ENCODE measurements around the gene ZNF41.

ZNF41 gene

GRCh38 chrX:47489507-47490275 is 6.7 kb upstream of the ZNF41 start:
- no peak for DNase-seq

- no peak for DNase-seq
Observed at GRCh38 chrX:47484885-47485284, 1.9 kb upstream of the ZNF41 start.

GRCh38 chrX:47483306-47484268 is 565 bp upstream of the ZNF41 start:
- peak; percentile 26 for DNase-seq

- DNase-seq, result no peak
Observed at GRCh38 chrX:47482065-47482511, 934 bp downstream of the ZNF41 start.

- DNase-seq, result no peak
Observed at GRCh38 chrX:47481160-47481559, 1.9 kb downstream of the ZNF41 start.

- no peak for DNase-seq
Observed at GRCh38 chrX:47480576-47480975, 2.4 kb downstream of the ZNF41 start.

- no peak for DNase-seq
Observed at GRCh38 chrX:47475476-47475875, 7.5 kb downstream of the ZNF41 start.

DNA sequence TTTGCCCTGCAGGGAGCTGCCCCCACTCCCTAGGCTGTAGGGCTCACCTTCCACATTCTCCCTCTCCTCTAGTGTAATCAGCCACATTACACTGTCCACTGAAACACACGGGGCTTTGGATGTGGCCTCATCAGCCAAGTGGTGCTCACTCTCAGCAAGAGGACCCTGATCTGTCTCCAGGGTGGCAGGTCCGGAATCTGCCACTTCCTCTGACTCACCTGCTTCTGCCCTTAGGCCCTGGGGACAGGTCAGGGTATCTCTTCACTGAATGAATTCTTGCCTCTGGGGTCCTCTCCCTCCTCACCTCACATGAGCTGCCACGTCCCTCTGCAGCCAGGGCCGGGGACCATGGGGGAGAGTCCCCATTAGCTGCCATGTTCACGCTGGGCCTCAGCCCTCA is 15.9 kb downstream of the ZNF41 start:
- DNase-seq, result no peak

- no peak for DNase-seq
Observed at GRCh38 chrX:47460561-47460960, 22.5 kb downstream of the ZNF41 start.

DNA sequence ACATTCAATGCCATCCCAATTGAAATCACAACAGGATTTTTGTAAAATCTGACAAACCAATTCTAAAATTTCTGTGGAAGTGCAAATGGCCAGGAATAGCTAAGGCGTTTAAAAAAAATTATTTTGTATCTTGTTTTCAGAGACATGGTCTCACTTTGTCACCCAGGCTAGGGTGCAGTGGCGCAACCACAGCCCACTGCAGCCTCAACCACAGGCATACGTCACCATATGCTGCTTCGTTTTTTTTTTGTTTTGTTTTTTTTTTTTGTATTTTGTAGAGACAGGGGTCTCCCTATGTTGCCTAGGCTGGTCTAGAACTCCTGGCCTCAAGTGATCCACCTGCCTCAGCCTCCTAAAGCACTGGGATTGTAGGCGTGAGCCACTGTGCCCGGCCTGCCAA is 24.5 kb downstream of the ZNF41 start:
- DNase-seq, result no peak

DNA sequence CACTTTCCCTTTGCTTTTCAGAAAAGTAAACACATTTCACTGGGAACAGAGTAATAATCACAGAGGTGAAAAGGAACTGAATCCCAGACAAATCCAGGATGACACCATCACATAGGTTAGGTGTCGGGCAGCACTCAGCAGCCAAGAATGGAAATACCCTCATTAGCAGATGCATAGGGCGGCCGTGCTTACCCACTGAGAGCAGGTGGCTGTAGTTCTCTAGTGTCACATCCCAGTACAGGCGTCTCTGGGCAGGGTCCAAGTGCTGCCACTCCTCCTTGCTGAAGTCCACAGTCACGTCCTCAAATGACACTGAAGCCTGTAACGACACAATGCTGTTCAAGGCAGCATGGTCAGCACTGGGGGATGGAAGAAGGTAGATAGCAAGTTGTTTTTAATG is 26.9 kb downstream of the ZNF41 start:
- DNase-seq, result no peak

DNA sequence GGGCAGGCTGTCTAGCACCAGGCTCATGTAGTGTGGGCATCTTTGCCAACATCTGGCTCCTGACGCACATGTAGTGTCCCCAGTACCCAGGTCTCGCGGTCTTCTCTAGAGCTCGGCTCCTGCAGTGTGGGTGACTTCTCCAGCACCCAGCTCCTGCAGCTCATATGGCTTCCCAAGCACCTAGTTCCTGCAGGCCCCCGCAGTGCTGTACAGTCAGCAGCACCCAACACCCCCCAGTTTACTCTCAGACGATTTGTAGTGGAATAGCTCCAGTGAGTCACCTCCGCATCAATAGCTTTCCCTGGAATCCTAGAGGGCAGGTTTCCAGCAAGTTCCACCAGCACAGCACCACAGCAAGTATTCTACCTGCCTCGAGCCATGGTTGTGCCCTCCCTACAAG is 30.9 kb downstream of the ZNF41 start:
- DNase-seq, result no peak

DNA sequence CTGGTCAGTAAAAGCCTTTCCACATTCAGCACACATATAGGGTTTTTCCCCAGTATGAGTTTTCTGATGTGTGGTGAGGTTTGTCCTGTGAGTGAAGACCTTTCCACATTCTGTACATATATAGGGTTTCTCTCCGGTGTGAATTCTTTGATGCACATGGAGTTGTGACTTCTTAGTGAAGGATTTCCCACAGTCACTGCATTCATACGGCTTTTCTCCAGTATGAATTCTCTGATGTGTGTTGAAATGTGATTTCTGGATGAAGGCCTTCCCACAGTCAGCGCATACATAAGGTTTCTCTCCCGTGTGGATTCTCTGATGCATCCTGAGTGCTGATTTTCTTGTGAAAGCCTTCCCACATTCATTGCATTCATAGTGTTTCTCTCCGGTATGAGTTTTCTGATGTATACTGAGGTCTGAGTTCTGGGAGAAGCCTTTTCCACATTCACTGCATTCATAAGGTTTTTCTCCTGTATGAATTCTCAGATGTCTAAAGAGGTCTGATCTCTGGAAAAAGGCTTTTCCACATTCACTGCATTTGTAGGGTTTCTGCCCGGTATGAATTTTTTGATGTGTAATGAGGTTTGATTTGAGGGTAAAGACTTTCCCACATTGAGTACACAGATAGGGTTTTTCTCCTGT is 34.7 kb downstream of the ZNF41 start:
- no peak for DNase-seq

DNA sequence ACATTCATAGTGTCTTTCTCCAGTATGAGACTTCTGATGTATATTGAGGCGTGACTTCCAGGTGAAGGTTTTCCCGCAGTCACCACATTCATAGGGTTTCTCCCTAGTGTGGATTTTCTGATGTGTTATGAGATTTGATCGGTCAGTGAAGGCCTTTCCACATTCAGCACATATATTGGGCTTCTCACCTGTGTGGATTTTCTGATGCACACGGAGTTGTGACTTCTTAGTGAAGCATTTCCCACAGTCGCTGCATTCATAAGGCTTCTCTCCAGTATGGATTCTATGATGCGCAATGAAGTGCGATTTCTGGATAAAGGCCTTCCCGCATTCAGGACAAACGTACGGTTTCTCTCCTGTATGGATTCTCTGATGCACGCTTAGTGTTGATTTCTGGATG is 35.4 kb downstream of the ZNF41 start:
- DNase-seq, result no peak

DNA sequence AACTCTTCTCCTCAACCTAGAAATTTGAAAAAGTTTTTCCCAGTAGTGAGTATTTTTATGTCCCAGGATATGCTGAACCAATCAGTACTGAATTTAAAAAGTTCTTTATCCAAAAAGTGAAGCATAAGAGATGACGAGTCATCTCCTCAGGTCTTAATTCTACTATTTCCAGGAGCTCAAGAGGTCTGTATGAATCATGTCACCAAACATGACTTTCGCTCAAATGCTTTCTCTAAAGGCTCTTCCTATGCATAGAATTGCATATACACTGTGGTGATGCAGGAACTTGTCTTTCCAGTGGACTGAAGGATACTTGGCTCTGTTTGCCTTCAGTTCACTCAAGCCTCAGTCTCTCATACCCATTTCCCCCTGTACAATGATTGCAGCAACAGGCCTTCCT is 36.1 kb downstream of the ZNF41 start:
- no peak for DNase-seq

- DNase-seq, result no peak
Observed at GRCh38 chrX:47446431-47446830, 36.6 kb downstream of the ZNF41 start.

DNA sequence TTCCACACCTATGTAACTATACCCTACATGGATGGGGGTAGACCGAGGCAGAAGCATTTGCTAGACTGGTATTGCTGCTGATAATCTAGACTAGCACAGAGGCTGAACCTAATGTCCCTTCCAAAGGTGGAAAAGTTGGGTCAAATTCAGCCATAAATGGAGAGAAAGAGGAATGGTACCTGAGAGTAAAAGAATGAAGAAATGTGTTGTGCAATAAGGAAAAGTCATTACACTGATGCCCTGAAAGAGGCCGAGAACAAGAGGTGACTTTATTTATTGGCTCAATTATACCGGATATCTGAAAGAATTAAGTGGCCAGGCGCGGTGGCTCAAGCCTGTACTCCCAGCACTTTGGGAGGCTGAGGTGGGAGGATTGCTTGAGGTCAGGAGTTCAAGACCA is 52.1 kb downstream of the ZNF41 start:
- no peak for DNase-seq

DNA sequence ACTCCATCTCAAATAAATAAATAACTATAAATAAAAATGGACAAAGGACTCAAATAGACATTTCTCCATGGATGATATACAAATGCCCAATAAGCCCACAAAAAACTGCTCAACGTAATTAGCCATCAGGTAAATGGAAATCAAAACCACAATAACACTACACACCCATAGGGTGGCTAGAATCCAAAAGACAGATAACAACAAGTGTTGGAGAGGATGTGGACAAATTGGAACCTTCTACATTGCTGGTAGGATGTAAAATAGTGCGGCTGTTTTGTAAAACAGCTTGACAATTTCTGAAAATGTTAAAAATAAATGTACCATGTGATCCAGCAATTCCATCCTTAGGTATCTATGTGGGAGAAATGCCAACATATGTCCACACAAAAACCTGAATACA is 60.6 kb downstream of the ZNF41 start:
- no peak for DNase-seq

GRCh38 chrX:47420962-47421361 is 62.1 kb downstream of the ZNF41 start:
- DNase-seq, result no peak

- DNase-seq, result no peak
Observed at GRCh38 chrX:47420265-47420664, 62.8 kb downstream of the ZNF41 start.

DNA sequence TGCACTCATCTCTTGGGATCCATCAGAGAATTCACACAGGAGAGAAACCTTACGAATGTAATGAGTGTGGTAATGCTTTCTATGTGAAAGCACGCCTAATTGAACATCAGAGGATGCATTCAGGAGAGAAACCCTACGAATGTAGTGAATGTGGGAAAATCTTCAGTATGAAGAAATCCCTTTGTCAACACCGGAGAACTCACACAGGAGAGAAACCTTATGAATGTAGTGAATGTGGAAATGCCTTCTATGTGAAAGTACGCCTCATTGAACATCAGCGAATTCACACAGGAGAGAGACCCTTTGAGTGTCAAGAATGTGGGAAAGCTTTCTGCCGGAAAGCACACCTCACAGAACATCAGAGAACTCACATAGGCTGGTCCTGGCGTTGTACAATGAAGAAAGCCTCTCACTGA is 69.8 kb downstream of the ZNF41 start:
- DNase-seq, result no peak

Data from NCI-H146 (cell line).